HG03159 (cell line): Measurements from ENCODE around the gene SH2D7.

Experiments used
- ATAC-seq: cut with Tn5 transposase; IDR thresholded peaks from one replicate; pipeline ENCODE4 v1.9.1; 2021; ENCODE audit warnings: mild to moderate bottlenecking, moderate library complexity; ENCODE audit not compliant: unreplicated experiment

Gene SH2D7

DNA sequence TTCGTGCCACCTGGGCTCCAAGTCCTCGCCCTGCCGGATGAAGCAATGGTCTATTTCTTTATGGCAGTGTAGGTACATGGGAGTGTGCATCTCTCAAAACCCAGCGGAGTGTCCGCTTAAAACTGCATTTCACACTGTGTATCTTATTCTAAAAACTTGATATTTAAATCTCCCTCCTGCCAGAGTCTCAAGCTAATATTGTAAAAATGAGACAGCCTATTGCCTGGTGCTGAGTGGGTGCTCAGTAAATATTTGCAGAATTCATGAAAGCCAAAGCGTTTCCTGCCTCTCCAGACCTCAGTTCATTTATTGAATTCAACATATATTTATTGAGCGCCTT lies 14.5 kb upstream of the SH2D7 start:
- ATAC-seq = no peak

DNA sequence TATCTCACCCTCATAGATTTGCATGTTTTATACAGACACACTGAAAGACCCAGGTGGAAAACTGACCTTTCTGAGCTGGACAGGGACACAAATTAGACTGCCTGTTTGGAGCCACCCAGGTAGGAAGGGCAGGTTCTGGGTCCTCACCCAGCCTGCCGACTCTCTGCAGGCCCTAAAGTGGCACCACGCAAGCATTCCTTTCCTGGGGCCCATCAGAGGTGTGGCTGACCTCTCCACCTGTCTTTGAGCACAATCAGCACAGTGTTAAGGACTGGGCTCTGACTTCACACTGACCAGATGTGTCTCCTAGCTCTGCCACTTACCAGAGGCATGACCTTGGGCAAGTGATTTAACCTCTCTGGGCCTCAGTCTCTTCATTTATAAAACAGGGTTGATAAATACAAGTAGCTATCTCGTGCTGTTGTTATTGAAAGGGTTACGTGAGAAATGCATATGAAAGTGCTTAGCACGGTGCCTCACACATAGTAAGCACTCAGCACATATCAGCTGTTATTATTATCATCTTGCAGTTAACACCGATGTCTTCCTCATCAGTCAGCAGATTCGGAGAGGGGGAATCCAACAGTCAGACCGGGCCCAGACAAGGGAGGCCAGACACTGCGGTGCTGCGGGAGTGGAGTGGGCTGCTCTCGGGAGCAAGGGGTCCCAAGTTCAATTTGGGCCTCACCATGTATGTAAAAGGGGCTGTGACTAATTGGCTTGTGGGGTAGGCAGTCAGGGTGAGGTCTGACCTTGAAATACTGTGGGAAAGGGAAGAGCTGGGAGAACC lies 12.9 kb upstream of the SH2D7 start:
- no peak for ATAC-seq

DNA sequence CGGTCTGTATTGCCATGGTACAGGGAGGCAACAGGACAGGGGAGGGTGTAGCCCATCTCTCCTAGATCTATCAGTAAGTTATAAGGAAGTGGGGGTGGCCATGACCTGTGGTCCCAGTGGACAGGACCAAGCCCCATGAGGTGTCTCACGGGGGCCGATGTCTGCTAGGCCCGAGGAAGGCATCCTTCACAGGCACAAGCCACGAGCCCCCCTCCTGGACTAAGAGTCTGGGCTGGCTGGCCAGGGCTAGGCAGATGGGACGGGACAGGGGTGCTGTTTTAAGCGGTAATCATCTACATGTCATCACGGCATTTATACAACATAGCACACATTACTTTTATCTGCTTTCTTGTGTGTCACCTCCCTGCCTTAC lies 12.3 kb upstream of the SH2D7 start:
- no peak for ATAC-seq

DNA sequence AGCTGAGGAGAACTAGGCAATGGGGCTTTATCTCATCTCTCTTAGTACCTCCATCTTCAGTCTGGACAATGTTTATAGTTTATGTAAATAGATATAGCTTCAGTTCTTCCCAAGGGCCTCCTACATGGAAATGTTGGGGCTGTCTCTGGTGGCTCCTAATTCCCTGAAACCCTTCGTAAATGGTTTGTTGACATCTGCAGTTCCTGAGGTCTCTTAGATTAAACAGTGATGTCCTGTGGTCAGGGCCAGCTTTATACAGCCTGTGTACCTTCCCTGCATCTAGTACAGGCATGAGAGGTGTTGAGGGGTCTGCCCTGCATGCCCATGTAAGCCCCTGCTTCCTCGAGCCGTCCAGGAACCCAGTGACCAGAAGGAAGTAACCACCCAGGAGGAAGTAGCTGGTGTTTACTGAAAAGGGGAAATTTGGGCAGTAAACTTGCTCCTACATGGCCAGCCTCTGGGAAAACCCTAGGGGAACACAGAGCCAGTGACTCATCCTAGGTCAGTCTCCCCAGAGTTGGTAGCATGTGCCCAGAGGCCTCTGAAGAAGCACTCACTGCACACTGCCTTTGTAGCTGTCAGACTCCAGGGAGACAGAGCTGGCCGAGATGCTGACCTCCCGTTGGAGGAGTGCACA lies 10.1 kb upstream of the SH2D7 start:
- ATAC-seq = no peak

DNA sequence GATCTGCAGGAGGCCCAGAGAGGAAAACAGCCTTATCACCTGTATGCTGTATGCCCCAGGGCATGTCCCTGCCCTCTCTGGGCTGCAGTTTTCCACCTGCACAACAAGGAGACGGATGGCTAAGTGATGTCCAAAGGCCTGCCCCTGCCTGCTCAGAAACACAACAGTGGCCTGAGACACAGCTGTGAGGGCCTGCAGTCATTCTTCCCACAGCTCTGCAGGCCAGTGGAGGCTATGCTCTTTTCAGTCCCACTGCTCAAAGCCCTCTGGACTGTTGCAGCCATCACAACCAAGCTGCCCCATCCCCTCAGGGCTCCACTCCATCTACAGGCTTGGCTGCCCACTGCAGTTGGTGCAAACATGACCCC lies 9.6 kb upstream of the SH2D7 start:
- ATAC-seq = no peak

DNA sequence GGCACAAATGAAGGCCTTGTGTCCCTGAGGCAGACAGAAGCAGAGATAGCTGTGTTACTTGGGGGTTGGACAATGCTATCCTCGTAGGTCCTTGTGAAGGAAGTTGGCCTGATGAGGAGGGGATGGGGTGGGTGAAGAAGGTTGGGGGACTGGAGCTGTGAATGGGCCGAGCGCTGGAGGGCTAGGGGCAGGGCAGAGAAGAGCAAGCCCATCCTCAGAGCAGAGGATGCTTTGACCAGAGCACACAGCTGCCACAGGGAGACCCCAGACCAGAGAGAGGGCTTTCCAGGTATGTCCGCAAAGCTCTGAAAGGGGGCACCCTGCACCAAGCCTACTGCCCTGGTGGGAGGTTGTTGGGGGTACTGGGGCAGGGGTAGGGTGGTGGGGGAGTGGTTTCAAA lies 9.2 kb upstream of the SH2D7 start:
- ATAC-seq = no peak

DNA sequence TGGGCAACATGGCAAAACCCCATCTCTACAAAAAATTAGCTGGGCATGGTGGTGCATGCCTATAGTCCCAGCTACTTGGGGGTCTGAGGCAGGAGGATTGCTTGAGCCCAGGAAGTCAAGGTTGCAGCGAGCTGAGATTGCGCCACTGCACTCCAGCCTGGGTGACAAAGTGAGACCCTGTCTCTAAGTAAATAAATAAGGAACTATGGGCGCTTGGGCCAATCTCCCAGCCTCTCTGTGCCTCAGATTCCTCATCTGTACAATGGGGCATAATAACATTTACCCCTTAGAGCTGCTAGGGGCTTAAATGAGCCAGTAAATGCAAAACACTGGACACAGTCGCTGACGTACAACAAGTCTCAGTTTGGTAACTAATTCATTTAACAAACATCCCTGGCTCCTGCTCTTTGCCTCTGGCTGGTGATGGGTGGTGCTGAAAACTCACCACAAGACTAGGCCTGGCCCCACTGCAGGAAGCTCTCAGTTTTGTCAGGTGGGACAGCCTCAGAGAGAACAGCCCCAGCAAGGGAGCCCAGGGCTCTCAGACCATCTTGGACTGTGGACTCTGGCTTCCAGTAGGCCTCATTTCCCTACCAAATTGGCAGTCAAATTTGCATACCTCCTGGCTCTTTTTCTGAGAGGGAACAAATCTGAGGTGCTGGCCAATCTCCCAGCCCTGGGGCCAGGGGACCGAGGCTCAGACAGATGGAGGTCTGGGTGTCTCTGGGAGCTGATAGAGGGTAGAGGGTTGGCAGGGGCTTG lies 8.5 kb upstream of the SH2D7 start:
- peak; percentile 55 for ATAC-seq

DNA sequence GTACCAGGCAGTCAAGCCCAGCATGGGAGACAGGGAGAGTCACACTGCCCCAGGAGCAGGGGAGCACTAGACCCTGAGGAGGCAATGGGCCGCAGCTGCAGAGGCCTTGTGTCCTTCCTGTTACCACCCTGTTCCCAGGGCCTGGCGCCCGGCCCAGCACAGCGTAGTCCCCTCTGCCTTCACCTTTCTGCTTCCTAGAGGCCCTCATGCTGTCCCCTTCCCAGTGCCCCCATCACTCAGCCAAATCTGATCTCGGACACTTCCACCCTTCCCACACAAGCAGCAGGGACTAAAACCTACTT lies 8.0 kb upstream of the SH2D7 start:
- no peak for ATAC-seq

DNA sequence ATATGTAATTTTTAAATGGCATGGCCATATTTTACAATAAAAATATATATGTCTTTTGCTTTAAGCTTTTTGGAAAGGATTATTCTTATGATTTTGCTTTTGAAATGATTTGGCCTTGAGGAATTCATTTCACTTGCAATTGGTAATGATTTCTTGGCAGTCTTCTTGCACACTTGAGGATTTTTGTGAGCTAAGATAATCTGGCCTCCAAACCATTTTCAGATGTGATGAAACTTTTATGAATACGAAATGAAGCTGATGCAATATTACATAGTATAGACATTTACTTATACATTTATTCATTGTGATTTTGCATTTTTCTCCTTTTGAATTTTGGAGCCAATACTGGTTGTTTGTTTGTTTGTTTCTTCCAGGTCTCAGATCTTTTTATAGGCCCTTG lies 6.4 kb upstream of the SH2D7 start:
- ATAC-seq = no peak

DNA sequence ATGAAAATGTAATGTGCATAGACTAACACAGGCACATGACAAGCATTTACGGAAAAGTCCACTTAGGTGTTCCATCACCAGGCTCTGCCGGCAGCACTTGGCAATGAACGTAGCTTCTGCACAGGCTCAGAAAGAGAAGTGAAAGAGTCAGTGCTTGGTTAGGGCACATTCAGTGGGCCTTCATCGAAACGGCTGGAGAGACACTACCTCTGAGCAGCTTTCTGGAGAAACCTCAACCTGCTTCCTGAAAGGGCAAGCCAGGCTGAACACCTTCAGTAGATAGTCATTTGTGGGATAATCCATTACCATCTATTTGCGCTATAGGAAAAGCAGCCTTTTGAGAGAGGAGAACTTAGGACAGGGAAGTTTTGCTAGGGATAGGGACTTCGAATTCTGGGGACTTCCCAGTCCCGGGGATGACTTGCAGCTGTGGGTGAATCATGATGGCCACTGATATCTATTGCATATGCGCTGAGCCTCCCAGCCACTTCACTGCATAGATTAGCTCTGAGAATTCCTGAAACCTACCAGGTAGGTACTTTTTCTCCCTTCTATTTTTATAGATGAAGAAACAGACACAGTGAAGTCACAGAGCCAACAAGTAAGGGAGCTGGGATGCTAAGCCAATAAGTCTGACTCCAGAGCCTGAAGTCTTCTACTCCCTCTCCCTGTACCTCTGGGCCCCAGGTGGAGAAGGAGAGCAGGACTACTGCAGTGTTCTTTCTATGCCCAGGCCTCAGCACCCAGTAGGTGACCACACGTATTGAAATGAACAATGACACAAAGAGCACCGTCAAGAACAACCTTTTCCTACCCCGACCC lies 4.2 kb upstream of the SH2D7 start:
- no peak for ATAC-seq

DNA sequence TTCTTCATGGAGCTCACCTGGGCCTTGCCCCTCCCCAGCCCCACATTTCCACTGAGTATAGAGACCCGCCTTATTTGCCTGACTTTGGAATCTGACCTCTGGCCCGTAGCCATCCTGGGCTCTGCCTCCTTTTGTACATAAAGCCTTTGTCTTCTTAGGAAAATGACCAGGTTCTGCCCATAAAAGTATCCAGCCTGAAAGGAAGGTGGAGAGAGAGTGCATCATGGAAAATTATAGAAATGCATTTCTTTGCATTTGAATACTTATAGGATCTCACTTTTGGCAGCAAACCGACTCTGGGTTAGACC lies 3.6 kb upstream of the SH2D7 start:
- no peak for ATAC-seq

DNA sequence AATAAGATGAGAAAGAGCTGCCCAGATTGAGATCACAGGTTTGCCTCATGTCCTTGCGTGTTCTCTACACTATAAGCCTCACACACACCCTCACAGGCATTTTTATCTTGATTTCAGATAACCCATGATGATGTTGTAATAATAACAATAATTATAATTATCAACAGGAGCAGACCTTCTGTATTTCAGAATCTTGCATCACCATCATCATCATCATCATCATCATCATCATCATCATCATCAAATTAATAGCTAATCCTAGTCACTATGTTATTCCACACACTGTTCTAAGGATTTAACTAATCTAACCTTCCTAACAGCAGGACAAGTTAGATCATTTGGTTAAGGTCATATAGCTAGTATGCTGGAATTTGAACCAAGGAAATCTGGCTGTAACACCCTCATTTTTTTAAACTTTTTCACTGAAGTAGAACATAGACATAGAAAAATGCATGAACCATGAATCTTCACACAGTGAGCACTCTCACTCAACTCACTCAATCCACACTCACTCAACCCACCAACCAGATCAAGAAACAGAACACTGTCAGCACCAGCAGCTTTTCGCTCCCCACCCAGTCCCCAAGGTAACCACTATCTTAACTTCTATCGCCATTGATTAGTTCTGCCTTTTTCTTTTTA lies 1.8 kb upstream of the SH2D7 start:
- no peak for ATAC-seq

DNA sequence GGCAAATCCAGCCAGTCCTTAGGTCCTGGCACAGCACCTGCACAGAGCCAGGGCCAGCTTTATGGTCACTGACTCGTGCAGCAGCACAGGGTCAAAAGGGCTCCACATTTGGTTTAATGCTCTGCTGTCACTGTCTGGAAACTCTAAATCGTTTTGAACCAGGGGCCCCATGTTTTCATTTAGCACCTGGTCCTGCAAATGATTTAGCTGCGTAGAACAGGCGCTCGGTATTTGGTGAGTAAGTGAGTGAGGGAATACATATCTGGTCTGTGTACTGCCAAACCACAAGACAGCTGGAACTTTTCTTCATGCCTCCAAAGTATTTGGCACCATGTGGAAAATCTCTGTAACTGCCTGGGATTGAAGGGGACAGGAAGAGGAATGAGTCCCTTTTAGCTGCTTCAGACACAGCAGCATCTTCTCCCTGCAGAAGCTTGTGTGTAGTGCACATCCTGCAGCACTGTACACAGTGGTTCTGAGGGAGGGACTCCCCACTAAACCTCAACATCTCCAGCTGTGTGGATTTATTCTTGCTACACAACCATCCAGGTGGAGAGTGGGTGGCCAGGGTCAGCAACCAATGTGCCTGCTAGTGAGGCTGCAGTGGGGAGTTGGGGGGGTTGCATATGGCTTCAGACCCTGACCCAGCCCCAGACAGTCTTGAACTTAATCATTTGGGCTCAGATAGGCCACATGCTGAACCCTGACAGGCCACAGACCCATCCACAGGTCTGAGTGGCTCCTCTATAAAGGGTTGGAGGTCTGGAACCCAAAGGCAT lies 1.1 kb downstream of the SH2D7 start:
- no peak for ATAC-seq

DNA sequence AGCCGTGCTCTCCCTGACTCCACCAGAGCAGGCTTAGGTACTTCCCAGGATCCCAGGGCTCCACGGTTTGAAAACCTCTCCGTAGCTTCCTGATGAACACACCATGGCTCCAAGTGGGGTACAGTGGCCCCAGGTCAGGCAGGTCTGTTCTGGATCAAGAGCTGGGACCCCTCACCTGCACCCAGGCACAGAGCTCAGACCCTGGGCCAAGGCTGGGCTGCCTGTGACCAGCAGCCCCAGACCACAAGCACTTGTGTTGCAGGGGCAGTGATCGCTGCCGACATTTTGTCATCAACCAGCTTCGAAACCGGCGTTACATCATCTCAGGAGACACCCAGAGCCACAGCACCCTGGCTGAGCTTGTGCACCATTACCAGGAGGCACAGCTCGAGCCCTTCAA lies 5.3 kb downstream of the SH2D7 start:
- no peak for ATAC-seq

DNA sequence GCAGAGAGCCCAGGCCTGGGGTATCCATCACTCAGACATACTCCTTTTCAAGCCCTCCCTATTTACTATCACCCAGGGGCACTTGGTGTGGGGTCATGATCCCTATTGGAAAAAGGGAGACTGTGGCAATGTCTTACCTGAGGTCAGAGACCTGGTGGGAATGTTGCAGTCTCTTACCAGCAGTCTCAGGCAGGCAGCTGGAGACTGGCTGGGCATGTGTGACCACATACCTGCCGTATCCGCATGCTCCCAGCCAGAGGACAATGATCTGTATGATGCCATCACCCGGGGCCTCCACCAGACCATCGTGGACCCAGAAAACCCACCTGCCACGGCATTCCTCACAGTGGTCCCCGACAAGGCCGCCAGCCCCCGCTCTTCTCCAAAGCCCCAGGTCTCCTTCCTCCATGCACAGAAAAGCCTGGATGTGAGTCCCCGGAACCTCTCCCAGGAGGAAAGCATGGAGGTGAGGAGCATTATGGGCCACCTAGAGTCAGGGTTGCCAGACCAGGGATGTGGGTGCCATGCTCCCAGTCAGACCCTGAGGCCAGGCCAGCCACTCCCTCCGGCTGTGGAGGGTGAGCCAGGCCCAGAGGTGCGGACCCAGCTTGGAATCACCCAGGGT lies 5.9 kb downstream of the SH2D7 start:
- ATAC-seq = no peak

DNA sequence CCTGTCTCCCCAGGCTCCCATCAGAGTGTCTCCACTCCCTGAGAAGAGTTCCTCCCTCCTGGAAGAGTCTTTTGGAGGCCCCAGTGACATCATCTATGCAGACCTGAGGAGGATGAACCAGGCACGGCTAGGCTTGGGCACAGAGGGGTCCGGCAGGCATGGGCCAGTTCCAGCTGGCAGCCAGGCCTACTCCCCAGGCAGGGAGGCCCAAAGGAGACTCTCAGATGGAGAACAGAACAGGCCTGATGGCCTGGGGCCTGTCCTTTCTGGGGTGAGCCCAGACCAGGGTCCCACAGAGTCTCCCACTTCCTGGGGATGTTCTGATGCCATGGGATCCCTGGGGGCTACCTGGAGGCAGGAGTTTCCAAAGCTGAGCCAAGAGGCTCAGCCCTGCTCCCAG lies 8.5 kb downstream of the SH2D7 start:
- no peak for ATAC-seq

DNA sequence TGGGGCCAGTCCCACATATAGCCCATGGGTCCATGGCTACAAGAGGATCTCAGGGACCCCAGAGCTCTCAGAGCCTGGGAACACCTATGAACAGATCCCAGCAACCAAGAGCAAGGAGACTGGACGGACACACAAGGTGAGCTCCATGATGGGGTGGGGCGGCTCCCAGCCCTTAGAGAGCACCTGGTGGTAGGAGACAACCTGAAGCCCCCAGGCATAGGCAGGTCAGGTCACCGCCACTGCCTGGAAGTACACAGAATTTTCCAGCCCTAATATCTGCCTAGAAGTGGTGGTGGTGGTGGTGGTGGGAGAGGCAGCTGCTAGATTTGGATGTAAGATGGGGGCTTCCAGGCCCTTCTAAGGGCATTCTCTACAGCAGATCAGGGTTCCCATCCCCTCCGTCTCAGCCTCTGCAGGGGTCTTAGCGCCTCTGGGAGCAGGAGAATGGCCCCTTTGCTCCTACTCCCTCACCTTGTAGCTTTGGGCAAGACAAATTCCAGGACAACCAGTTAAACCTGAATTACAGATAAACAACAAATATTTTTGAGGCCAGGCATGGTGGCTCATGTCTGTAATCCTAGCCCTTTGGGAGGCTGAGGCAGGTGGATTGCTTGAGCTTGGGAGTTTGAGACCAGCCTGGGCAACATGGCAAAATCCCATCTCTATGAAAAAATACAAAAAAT lies 9.2 kb downstream of the SH2D7 start:
- ATAC-seq = no peak

DNA sequence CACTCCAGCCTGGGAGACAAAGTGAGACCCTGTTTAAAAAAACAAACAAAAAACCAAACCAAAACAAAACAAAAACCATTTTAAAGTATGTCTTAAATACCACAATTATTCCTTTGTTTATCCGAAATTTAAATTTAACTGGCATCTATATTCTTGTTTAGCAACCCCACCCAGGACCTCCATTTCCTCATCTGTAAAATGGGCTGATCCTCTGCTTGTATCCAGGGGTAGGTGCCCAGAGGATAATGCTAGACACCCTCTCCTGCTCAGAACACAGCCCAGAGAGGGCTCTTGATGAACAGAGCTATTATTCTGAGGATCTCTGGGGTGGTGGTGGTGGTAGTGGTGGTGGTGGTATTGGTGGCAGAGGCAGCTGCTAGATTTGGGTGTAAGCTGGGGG lies 9.8 kb downstream of the SH2D7 start:
- no peak for ATAC-seq

DNA sequence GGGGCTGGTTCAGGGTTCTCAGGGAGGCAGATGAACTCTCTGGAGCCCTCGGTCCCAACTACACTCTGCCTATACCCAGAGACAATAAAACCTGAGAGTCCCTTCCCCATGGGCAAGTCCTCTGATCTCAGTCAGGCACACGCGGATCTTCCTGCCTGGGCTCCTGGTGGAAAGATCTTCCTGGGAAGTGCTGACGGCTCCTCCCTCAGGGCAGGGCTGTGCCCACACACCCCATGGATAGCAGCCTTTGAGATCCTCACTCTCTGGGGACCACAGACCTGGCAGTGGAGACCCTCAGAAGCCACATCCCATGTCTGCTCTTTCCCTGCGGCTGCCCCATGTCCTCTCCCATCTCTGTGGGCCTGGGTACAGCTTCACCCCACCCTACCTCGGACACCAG lies 10.4 kb downstream of the SH2D7 start:
- ATAC-seq = no peak
